Endodermal cell (in vitro differentiated cells): ENCODE measurements around the gene CNTLN. TPM values are rescaled to one million over a fixed set of nuclear protein-coding genes. Genes with fewer than 3 reads are reported as not detected.

Experiments
- DNase-seq: peaks from one replicate; pipeline ENCODE4 v3.0.0-alpha.2; 2017
- H3K27ac ChIP-seq: 2 replicates; pipeline ENCODE4 v1.5.1; 2013; ENCODE audit warnings: mild to moderate bottlenecking, low read depth, low read length, moderate library complexity
- H3K27me3 ChIP-seq: 2 replicates; pipeline ENCODE4 v1.6.1; 2013; ENCODE audit warnings: mild to moderate bottlenecking, low read length, moderate library complexity; ENCODE audit not compliant: insufficient read depth, control insufficient read depth, poor library complexity, severe bottlenecking
- H3K36me3 ChIP-seq: 2 replicates; pipeline ENCODE4 v1.7.0; 2013; ENCODE audit warnings: mild to moderate bottlenecking, low read length, moderate library complexity; ENCODE audit not compliant: control insufficient read depth, insufficient read depth
- H3K4me1 ChIP-seq: one replicate; pipeline ENCODE4 v1.7.0; 2013; ENCODE audit warnings: low read length; ENCODE audit not compliant: control insufficient read depth, insufficient read depth
- H3K4me3 ChIP-seq: 2 replicates; pipeline ENCODE4 v1.5.1; 2013; ENCODE audit warnings: mild to moderate bottlenecking, low read length, moderate library complexity
- H3K9ac ChIP-seq: 2 replicates; pipeline ENCODE4 v1.6.1; 2013; ENCODE audit warnings: mild to moderate bottlenecking, low read length, moderate library complexity; ENCODE audit not compliant: poor library complexity, severe bottlenecking; ENCODE audit errors: extremely low read depth
- H3K9me3 ChIP-seq: 2 replicates; pipeline ENCODE4 v1.6.1; 2013; ENCODE audit warnings: mild to moderate bottlenecking, low read length, moderate library complexity; ENCODE audit not compliant: control insufficient read depth
- H3K27ac Mint-ChIP-seq: 2 replicates; pipeline ENCODE4 v1.8.0; 2020; ENCODE audit warnings: mixed read lengths
- H3K27me3 Mint-ChIP-seq: 2 replicates; pipeline ENCODE4 v1.8.0; 2021; ENCODE audit warnings: mild to moderate bottlenecking, mixed read lengths; ENCODE audit not compliant: insufficient read depth
- H3K36me3 Mint-ChIP-seq: 2 replicates; pipeline ENCODE4 v1.8.0; 2020; ENCODE audit warnings: low read depth, mixed read lengths
- H3K4me1 Mint-ChIP-seq: 2 replicates; pipeline ENCODE4 v1.8.0; 2020; ENCODE audit warnings: mixed read lengths
- H3K4me3 Mint-ChIP-seq: 2 replicates; pipeline ENCODE4 v1.8.0; 2020; ENCODE audit warnings: mild to moderate bottlenecking, moderate library complexity, mixed read lengths
- H3K9me3 Mint-ChIP-seq: 2 replicates; pipeline ENCODE4 v1.8.0; 2020; ENCODE audit warnings: mild to moderate bottlenecking, mixed read lengths
- CTCF ChIP-seq: fragments of 200-600 bp; sonication (generic); conservative IDR thresholded peaks from 2 replicates; pipeline ENCODE4 v1.5.0; 2021; ENCODE audit warnings: antibody characterized with exemption, mild to moderate bottlenecking
- WGBS, 2 experiments: methylation state at CpG; one replicate each; pipeline versions ENCODE4 v1.1.5 to v1.1.7; 2013; ENCODE audit warnings: missing lambda C conversion rate in 2 of 2, mixed read lengths in 1 of 2; ENCODE audit not compliant: insufficient coverage in 1 of 2, insufficient read length in 1 of 2; 5-methylcytosine and 5-hydroxymethylcytosine counted together
- total RNA-seq, 2 donors: library from RNA; stranded (reverse); fragmentation: NEBNext Ultra II Directional in 1 of 2; extraction: Animal tissue kit (Norgen Biotek cat#: 25700) in 1 of 2; gene quantifications; 2 replicates in 1 of 2; 3 replicates in 1 of 2; pipeline ENCODE4 v1.2.1, GENCODE V29; 2021

CNTLN gene
- total RNA-seq, 2 donors from 2014 or later = 12.4 to 13.7 TPM

DNA sequence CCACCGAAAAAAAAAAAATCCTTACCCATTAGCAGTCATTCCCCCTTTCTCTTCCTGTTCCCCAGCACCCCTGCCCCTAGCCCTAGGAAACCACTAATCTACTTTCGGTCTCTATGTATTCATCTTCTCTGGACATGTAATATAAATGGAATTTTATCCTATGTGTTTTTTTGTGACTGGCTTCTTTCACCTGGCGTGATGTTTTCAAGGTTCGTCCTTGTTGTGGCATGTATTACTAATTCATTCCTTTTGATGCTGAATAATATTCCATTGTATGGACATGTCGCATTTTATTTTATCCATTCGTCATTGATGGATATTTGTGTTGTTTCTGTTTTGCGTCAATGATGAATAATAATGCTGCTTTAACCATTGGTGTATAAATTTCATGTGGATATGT is 401.2 kb downstream of the CNTLN start:
- H3K4me3 Mint-ChIP-seq = no peak overlapping the region
- Histone ChIP-seq H3K9ac (no peak overlapping the region), H3K36me3 (no peaks in the 10 kb centered on the region), H3K4me1 (no peaks in the 10 kb centered on the region), H3K27me3 (no peaks in the 10 kb centered on the region), H3K9me3 (peaks cover 12% of the 10 kb centered on the region), H3K4me3 (no peak overlapping the region), H3K27ac (no peak overlapping the region)
- DNase-seq = no peak
- peaks cover 4% of the 10 kb centered on the region for H3K36me3 Mint-ChIP-seq
- WGBS, 2 experiments = 97 to 100% methylated on average over 4 to 7 of the region's 7 CpGs
- no peak overlapping the region for H3K27ac Mint-ChIP-seq
- no peak for TF ChIP-seq CTCF
- H3K27me3 Mint-ChIP-seq = no peaks in the 10 kb centered on the region
- no peaks in the 10 kb centered on the region for H3K4me1 Mint-ChIP-seq
- H3K9me3 Mint-ChIP-seq = peaks cover 23% of the 10 kb centered on the region

DNA sequence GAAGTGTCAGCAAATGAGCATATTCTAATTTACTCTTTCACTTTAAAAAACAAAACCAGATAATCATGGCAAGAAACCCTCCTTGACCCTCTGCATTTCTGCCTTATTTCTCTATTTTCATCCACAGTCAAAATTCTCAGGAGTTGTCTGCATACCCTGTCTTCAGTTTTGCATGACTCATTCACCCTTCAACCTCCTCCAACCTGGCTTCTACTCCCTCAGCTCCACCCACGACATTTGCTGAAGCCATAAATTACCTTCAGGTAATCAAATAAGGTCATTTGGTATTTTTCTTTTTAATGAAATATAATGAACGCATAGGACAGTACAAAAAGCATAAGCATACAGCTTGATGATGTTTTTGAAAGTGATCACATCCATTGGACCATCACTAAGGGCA is 416.2 kb downstream of the CNTLN start:
- no peaks in the 10 kb centered on the region for H3K4me1 ChIP-seq
- H3K27me3 ChIP-seq = no peaks in the 10 kb centered on the region
- no peak for TF ChIP-seq CTCF
- H3K9me3 ChIP-seq = peaks cover 15% of the 10 kb centered on the region
- no peak overlapping the region for H3K27ac Mint-ChIP-seq
- DNase-seq = no peak
- no peak overlapping the region for H3K9ac ChIP-seq
- H3K36me3 ChIP-seq = no peaks in the 10 kb centered on the region
- H3K27me3 Mint-ChIP-seq = no peaks in the 10 kb centered on the region
- WGBS, 2 experiments = 92% methylated on average over 2 of the region's 2 CpGs; no CpG with 5 or more reads in 1 of the 2 experiments
- peaks cover 22% of the 10 kb centered on the region for H3K9me3 Mint-ChIP-seq
- no peak overlapping the region for H3K4me3 Mint-ChIP-seq
- no peak overlapping the region for H3K4me3 ChIP-seq
- H3K36me3 Mint-ChIP-seq = no peaks in the 10 kb centered on the region
- peaks cover 2% of the 10 kb centered on the region for H3K4me1 Mint-ChIP-seq
- no peak overlapping the region for H3K27ac ChIP-seq
